Peyer's patch (tissue), 4 donors: Measurements from ENCODE around the gene CRK.

ENCODE experiments used
- CTCF ChIP-seq, 6 experiments: fragments of 450-650 bp in 4 of 6; fragments of 200-600 bp in 2 of 6; sonication (generic) in 1 of 6; IDR thresholded peaks; one replicate each; pipeline ENCODE4 v1.5.1; 2017 to 2019; ENCODE audit warnings: antibody characterized with exemption in 6 of 6, mild to moderate bottlenecking in 3 of 6, moderate library complexity in 1 of 6
- POLR2A ChIP-seq, 2 donors: fragments of 450-650 bp; IDR thresholded peaks; one replicate each; pipeline ENCODE4 v1.5.1; 2017; ENCODE audit warnings: antibody characterized with exemption in 2 of 2, mild to moderate bottlenecking in 2 of 2, moderate library complexity in 2 of 2

DNA sequence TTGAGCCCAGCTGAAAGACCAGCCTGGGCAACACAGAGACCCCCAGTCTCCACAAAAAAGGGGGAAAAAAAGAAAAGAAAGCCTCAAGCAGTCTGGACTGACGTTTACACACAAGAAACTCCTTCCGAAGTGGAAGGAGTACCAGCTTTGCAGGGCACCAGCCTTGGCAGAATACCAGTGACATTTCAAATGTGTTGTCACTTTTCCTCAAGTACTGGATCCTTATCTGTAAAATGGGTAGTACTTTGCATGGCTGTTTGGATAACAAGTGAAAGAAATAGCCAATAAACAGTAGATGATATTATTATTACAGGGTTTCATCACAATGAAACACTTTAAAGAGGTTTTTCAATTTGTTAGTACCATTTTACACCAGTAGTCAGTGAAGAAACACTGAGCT is 70.2 kb downstream of the CRK start:
- TF ChIP-seq CTCF (IDR thresholded peaks at IDR 0.05) = no peak
- no peak for TF ChIP-seq POLR2A (IDR thresholded peaks at IDR 0.05)
